GM12878 (cell line): Measurements from ENCODE around the gene SMOC2. TPM values are rescaled to one million over a fixed set of nuclear protein-coding genes. Genes with fewer than 3 reads are reported as not detected.

ENCODE experiments used
- ATAC-seq: fragments of 200-7000 bp; cut with Tn5 transposase; 3 replicates; pipeline ENCODE4 v1.9.1; 2020; ENCODE audit warnings: mild to moderate bottlenecking, moderate library complexity
- BruUV-seq: library from RNA; stranded (reverse); fragments of 400-500 nt; replicated peaks from 2 replicates; lab custom pipeline; 2021; lab: Mats Ljungman, UMichigan
- CTCF ChIA-PET: fragments of 300-600 bp; sonication (Branson Sonifier 250); formaldehyde crosslinking; extraction: SDS; loops from one replicate; lab custom pipeline; 2021; ENCODE audit warnings: inconsistent platforms; lab: Yijun Ruan, JAX
- POLR2A ChIA-PET: fragments of 350-600 bp; formaldehyde crosslinking; extraction: SDS; loops from one replicate; lab custom pipeline; 2021; ENCODE audit warnings: inconsistent platforms; lab: Charles Lee
- RAD21 ChIA-PET: fragments of 300-600 bp; sonication (Branson Sonifier 250); formaldehyde crosslinking; loops from one replicate; lab custom pipeline; 2023; ENCODE audit warnings: antibody characterized with exemption; ENCODE audit not compliant: unreplicated experiment; lab: Charles Lee
- SMC1A ChIA-PET: fragments of 300-600 bp; sonication (Branson Sonifier 250); formaldehyde crosslinking; loops from one replicate; lab custom pipeline; 2023; ENCODE audit not compliant: unreplicated experiment, uncharacterized antibody; lab: Charles Lee
- DNase-seq: peaks from one replicate; pipeline ENCODE4 v3.0.0-alpha.2; 2011; ENCODE audit warnings: low read depth, low spot score
- FAIRE-seq: peaks from 3 replicates; lab custom pipeline; 2011; peaks lifted over from hg19 to GRCh38; lab: Jason Lieb, UNC
- H2AFZ ChIP-seq: 2 replicates; pipeline ENCODE4 v1.6.0; 2011; ENCODE audit warnings: low read depth, low read length, control low read depth; ENCODE audit not compliant: control insufficient read depth
- H3K27ac ChIP-seq: 2 replicates; pipeline ENCODE4 v1.5.1; 2011; ENCODE audit warnings: control low read depth; ENCODE audit not compliant: control insufficient read depth, insufficient read depth
- H3K27me3 ChIP-seq, 2 experiments: replicated peaks in 1 of 2; 2 replicates each; pipeline versions ENCODE4 v1.6.0 to v1.6.1; 2011; ENCODE audit warnings: low read length in 1 of 2; ENCODE audit not compliant: control insufficient read depth in 2 of 2, insufficient read depth in 2 of 2
- H3K36me3 ChIP-seq, 2 experiments: 2 replicates each; pipeline ENCODE4 v1.5.1; 2011; ENCODE audit warnings: low read length in 1 of 2; ENCODE audit not compliant: control insufficient read depth in 2 of 2, insufficient read depth in 2 of 2
- H3K4me1 ChIP-seq: 2 replicates; pipeline ENCODE4 v1.6.1; 2011; ENCODE audit warnings: mild to moderate bottlenecking, low read length, moderate library complexity, mixed read lengths; ENCODE audit not compliant: control insufficient read depth, insufficient read depth
- H3K4me2 ChIP-seq: 2 replicates; pipeline ENCODE4 v1.6.0; 2011; ENCODE audit warnings: control low read depth; ENCODE audit not compliant: control insufficient read depth, insufficient read depth
- H3K4me3 ChIP-seq: fragments of 200-600 bp; sonication (generic); 2 replicates; pipeline ENCODE4 v1.5.1; 2016
- H3K79me2 ChIP-seq: 2 replicates; pipeline ENCODE4 v1.6.0; 2011; ENCODE audit warnings: low read length; ENCODE audit not compliant: control insufficient read depth, insufficient read depth
- H3K9ac ChIP-seq: 2 replicates; pipeline ENCODE4 v1.8.0; 2011; ENCODE audit warnings: low read length, control low read depth, mixed read lengths; ENCODE audit not compliant: control insufficient read depth, insufficient read depth
- H3K9me3 ChIP-seq: replicated peaks from 3 replicates; pipeline ENCODE4 v1.5.1; 2011; ENCODE audit warnings: mild to moderate bottlenecking, low read length; ENCODE audit not compliant: control insufficient read depth, insufficient read depth
- H4K20me1 ChIP-seq: 2 replicates; pipeline ENCODE4 v1.6.0; 2011; ENCODE audit not compliant: control insufficient read depth, insufficient read depth
- CEBPB ChIP-seq, 2 experiments: fragments of 150-350 bp in 1 of 2; IDR thresholded peaks; 2 replicates each; pipeline ENCODE4 v1.6.1; 2012 to 2014; ENCODE audit warnings: low read depth in 2 of 2, low read length in 2 of 2, borderline replicate concordance in 1 of 2, inconsistent platforms in 1 of 2
- EED ChIP-seq: sonication (generic); IDR thresholded peaks from 2 replicates; pipeline ENCODE4 v1.6.1; 2016; ENCODE audit warnings: antibody characterized with exemption, low read depth
- ETV6 ChIP-seq, 2 experiments: fragments of 450-650 bp in 1 of 2; IDR thresholded peaks in 1 of 2; conservative IDR thresholded peaks in 1 of 2; 2 replicates each; pipeline ENCODE4 v1.6.1; 2014; ENCODE audit warnings: antibody characterized with exemption in 1 of 2, borderline replicate concordance in 1 of 2, low read depth in 1 of 2, mild to moderate bottlenecking in 1 of 2, moderate library complexity in 1 of 2
- HDAC6 ChIP-seq: fragments of 200-600 bp; sonication (generic); IDR thresholded peaks from one replicate; pipeline ENCODE4 v1.8.0; 2017; ENCODE audit warnings: antibody characterized with exemption; ENCODE audit not compliant: unreplicated experiment
- HDGF ChIP-seq: fragments of 450-650 bp; IDR thresholded peaks from 2 replicates; pipeline ENCODE4 v1.6.1; 2016; ENCODE audit warnings: antibody characterized with exemption
- HSF1 ChIP-seq: fragments of 150-350 bp; IDR thresholded peaks from 2 replicates; pipeline ENCODE4 v1.6.1; 2014; ENCODE audit warnings: mild to moderate bottlenecking, low read depth, low read length
- KAT2A ChIP-seq: conservative IDR thresholded peaks from 2 replicates; pipeline ENCODE4 v1.6.1; 2011; ENCODE audit warnings: low read depth, low read length; ENCODE audit not compliant: control insufficient read depth
- RB1 ChIP-seq: fragments of 450-650 bp; formaldehyde crosslinking; IDR thresholded peaks from 2 replicates; pipeline ENCODE4 v1.6.1; 2017; ENCODE audit warnings: mild to moderate bottlenecking, borderline replicate concordance
- RELB ChIP-seq: fragments of 450-650 bp; IDR thresholded peaks from 2 replicates; pipeline ENCODE4 v1.6.1; 2017; ENCODE audit warnings: low read depth, mild to moderate bottlenecking, moderate library complexity
- RUNX3 ChIP-seq: IDR thresholded peaks from 2 replicates; pipeline ENCODE4 v1.6.1; 2012; ENCODE audit warnings: low read length, inconsistent platforms
- SMC3 ChIP-seq: IDR thresholded peaks from 2 replicates; pipeline ENCODE4 v1.6.1; 2011; ENCODE audit warnings: low read length, improper control_type of control experiment, borderline replicate concordance
- ZNF217 ChIP-seq: fragments of 450-650 bp; IDR thresholded peaks from 2 replicates; pipeline ENCODE4 v1.6.1; 2017; ENCODE audit warnings: antibody characterized with exemption, mild to moderate bottlenecking
- WGBS: methylation state at CpG from one replicate; pipeline ENCODE4 v1.1.6; 2016; ENCODE audit warnings: low lambda C conversion rate; ENCODE audit not compliant: insufficient replicate concordance, insufficient coverage; ENCODE audit errors: missing lambda C conversion rate; 5-methylcytosine and 5-hydroxymethylcytosine counted together
- in situ Hi-C: fragments of 300-500 bp; cut with MboI; formaldehyde crosslinking; loops from 9 replicates; pipeline ENCODE4 v1.14.3; 2018; ENCODE audit warnings: mixed read lengths
- intact Hi-C: fragments of 100-400 bp; cut with micrococcal nuclease; formaldehyde crosslinking; loops from one replicate; pipeline ENCODE4 v1.14.2; 2022; ENCODE audit not compliant: unreplicated experiment
- polyA plus RNA-seq, 11 experiments: library from polyadenylated mRNA; depleted of rRNA in 4 of 11; unstranded in 6 of 11; stranded (reverse) in 5 of 11; fragments of >200 nt; fragmentation: Nextera tagmentation in 4 of 11; fragmentation: Illumina TruSeq in 1 of 11; extraction: Ambion mirVana in 4 of 11; extraction: Trizol in 1 of 11; gene quantifications; 1 replicate in 1 of 11; 2 replicates in 10 of 11; pipeline versions ENCODE4 v1.2.1 to v1.2.3, GENCODE V29; 2011 to 2016; ENCODE audit warnings: inconsistent platforms in 2 of 11, missing spikeins in 2 of 11, low read depth in 1 of 11
- total RNA-seq, 4 experiments: library from RNA; depleted of rRNA in 3 of 4; stranded (reverse); fragments of >200 nt in 3 of 4; fragmentation: Illumina TruSeq in 1 of 4; extraction: Trizol in 1 of 4; gene quantifications; 2 replicates each; pipeline versions ENCODE4 v1.2.1 to v1.2.3, GENCODE V29; 2013 to 2021
- TF ChIP-seq, protein P1 (sequence below): IDR thresholded peaks from 2 replicates; pipeline ENCODE4 v1.6.1; 2012; ENCODE audit warnings: low read depth, low read length, improper control_type of control experiment

SMOC2 gene
- total and polyA plus RNA-seq, 10 of the 15 experiments (the other 5 are each of a cell fraction or from before 2014, with no cell fraction given), result 0.10 to 0.12 TPM; not detected in 8

DNA sequence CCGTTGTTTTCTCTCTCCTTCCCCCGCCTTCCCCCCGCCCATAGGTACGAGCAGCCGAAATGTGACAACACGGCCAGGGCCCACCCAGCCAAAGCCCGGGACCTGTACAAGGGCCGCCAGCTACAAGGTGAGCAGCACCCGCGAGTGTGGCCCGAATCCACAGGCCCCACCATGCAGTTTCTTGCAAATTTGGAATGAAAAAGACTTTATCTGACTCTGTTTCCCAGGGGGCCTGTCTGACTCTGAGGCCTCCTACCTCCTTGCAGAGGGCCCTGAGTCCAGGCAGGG is 167.1 kb downstream of the SMOC2 start (continued):
- TF ChIP-seq HSF1, result no peak
- TF ChIP-seq ZNF217, result no peak
- TF ChIP-seq KAT2A, result no peak
- TF ChIP-seq, protein P1, sequence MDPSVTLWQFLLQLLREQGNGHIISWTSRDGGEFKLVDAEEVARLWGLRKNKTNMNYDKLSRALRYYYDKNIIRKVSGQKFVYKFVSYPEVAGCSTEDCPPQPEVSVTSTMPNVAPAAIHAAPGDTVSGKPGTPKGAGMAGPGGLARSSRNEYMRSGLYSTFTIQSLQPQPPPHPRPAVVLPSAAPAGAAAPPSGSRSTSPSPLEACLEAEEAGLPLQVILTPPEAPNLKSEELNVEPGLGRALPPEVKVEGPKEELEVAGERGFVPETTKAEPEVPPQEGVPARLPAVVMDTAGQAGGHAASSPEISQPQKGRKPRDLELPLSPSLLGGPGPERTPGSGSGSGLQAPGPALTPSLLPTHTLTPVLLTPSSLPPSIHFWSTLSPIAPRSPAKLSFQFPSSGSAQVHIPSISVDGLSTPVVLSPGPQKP, result no peak
- no peak for TF ChIP-seq RUNX3
- no peak for TF ChIP-seq HDGF
- no peak for TF ChIP-seq SMC3
- no peak for TF ChIP-seq EED
- TF ChIP-seq ETV6 (conservative IDR thresholded peaks at IDR 0.05 in 1 of 2, IDR thresholded peaks at IDR 0.05 in 1 of 2; ENCODE audit: borderline replicate concordance in 1 of 2, low read depth in 1 of 2), result no peak
- no peak for TF ChIP-seq CEBPB (IDR thresholded peaks at IDR 0.05; ENCODE audit: borderline replicate concordance in 1 of 2, low read depth in 2 of 2, low read length in 2 of 2)

- Histone ChIP-seq H3K9me3 (no peaks in the 10 kb centered on the region; the same call in 2 of the 3 replicates), H2AFZ (no peak overlapping the region), H3K9ac (no peak overlapping the region), H3K79me2 (no peaks in the 10 kb centered on the region), H3K27me3 (no peaks in the 10 kb centered on the region), H3K36me3 (no peaks in the 10 kb centered on the region), H4K20me1 (no peaks in the 10 kb centered on the region), H3K27ac (no peak overlapping the region), H3K4me2 (no peak overlapping the region), H3K4me3 (no peak overlapping the region), H3K4me1 (no peaks in the 10 kb centered on the region)
- no TSS peak for BruUV-seq
- no peak for DNase-seq
- CTCF ChIA-PET, result no interaction called here
- WGBS, result 25% methylated on average over 13 of the region's 13 CpGs
- ATAC-seq, result no peak
- POLR2A ChIA-PET, result no interaction called here
- RAD21 ChIA-PET, result no interaction called here
- in situ Hi-C loops (no loop called here), intact Hi-C loops (no loop called here)
- SMC1A ChIA-PET, result no interaction called here
- FAIRE-seq, result no peak
- no peak for TF ChIP-seq HSF1
- no peak for TF ChIP-seq RELB
- no peak for TF ChIP-seq HDAC6
- TF ChIP-seq RB1, result no peak
Measured at GRCh38 chr6:168609026-168609685, 168.2 kb downstream of the SMOC2 start.
